GM23248 (cell line): Measurements from ENCODE around the gene TNS3.

Experiments
- EZH2 ChIP-seq: fragments of 200-600 bp; sonication (generic); IDR thresholded peaks from 2 replicates; pipeline ENCODE4 v1.6.1; 2018; ENCODE audit warnings: antibody characterized with exemption, mild to moderate bottlenecking; ENCODE audit not compliant: insufficient read depth, poor library complexity, severe bottlenecking
- EZH2phosphoT487 ChIP-seq: fragments of 200-600 bp; sonication (generic); IDR thresholded peaks from 2 replicates; pipeline ENCODE4 v1.6.1; 2018; ENCODE audit warnings: antibody characterized with exemption, moderate library complexity, mild to moderate bottlenecking, low read depth; ENCODE audit not compliant: insufficient read depth

GRCh38 chr7:47580175-47580706 is 1.7 kb downstream of the TNS3 start:
- TF ChIP-seq EZH2phosphoT487 (no peak), EZH2 (no peak)
